Activated naive CD8-positive, alpha-beta T cell treated with anti-CD3 and anti-CD28 coated beads, Interleukin-2, amount 50 U/mL, for 24 hours (primary cell): ENCODE measurements around the gene FBXO42.
"Not testable (repeated sequence)": the region's sequence is repeated elsewhere in the genome, so short reads cannot be mapped to it uniquely, and the experiment has no call there.

ENCODE experiments used
- ATAC-seq: fragments of 150-1000 bp; cut with Tn5 transposase; one replicate; pipeline ENCODE4 v1.10.0; 2021
- DNase-seq: peaks from one replicate; pipeline ENCODE4 v3.0.0; 2021
- H3K27ac Mint-ChIP-seq: one replicate; pipeline ENCODE4 v1.8.0; 2021; ENCODE audit warnings: mild to moderate bottlenecking, mixed read lengths
- H3K27me3 Mint-ChIP-seq: one replicate; pipeline ENCODE4 v1.8.0; 2021; ENCODE audit warnings: mixed read lengths
- H3K36me3 Mint-ChIP-seq: one replicate; pipeline ENCODE4 v1.8.0; 2021; ENCODE audit warnings: low read depth, mixed read lengths
- H3K4me1 Mint-ChIP-seq: one replicate; pipeline ENCODE4 v1.8.0; 2021; ENCODE audit warnings: mixed read lengths
- H3K4me3 Mint-ChIP-seq: one replicate; pipeline ENCODE4 v1.8.0; 2021; ENCODE audit warnings: mild to moderate bottlenecking, moderate library complexity, mixed read lengths
- H3K9me3 Mint-ChIP-seq: one replicate; pipeline ENCODE4 v1.8.0; 2021; ENCODE audit warnings: mixed read lengths

FBXO42 gene

GRCh38 chr1:16352842-16353535, 709 bp upstream of the FBXO42 start:
- DNase-seq = no peak
- ATAC-seq = no peak
- Mint-ChIP-seq H3K4me1 (peaks cover 36% of the 10 kb centered on the region), H3K27me3 (no peaks in the 10 kb centered on the region), H3K4me3 (peak overlapping the region; percentile 87), H3K27ac (peak overlapping the region; percentile 90), H3K9me3 (no peaks in the 10 kb centered on the region), H3K36me3 (peaks cover 2% of the 10 kb centered on the region)

- peaks cover 2% of the 10 kb centered on the region for H3K36me3 Mint-ChIP-seq
- no peak for ATAC-seq
- H3K27ac Mint-ChIP-seq = peak overlapping the region; percentile 90
- H3K4me1 Mint-ChIP-seq = peaks cover 40% of the 10 kb centered on the region
- peak overlapping the region; percentile 87 for H3K4me3 Mint-ChIP-seq
- no peak for DNase-seq
- H3K9me3 Mint-ChIP-seq = no peaks in the 10 kb centered on the region
- H3K27me3 Mint-ChIP-seq = no peaks in the 10 kb centered on the region
Observed at GRCh38 chr1:16351456-16351993, 755 bp downstream of the FBXO42 start.

GRCh38 chr1:16349847-16350406, 2.4 kb downstream of the FBXO42 start:
- ATAC-seq (no peak), DNase-seq (no peak)
- Mint-ChIP-seq H3K4me3 (peak overlapping the region; percentile 87), H3K27ac (no peak overlapping the region), H3K27me3 (no peaks in the 10 kb centered on the region), H3K9me3 (no peaks in the 10 kb centered on the region), H3K36me3 (peaks cover 2% of the 10 kb centered on the region), H3K4me1 (peaks cover 45% of the 10 kb centered on the region)

GRCh38 chr1:16348414-16349182, 3.7 kb downstream of the FBXO42 start:
- Mint-ChIP-seq H3K4me1 (peaks cover 45% of the 10 kb centered on the region), H3K4me3 (no peak overlapping the region), H3K27me3 (no peaks in the 10 kb centered on the region), H3K36me3 (peaks cover 2% of the 10 kb centered on the region), H3K9me3 (no peaks in the 10 kb centered on the region), H3K27ac (no peak overlapping the region)
- ATAC-seq (no peak), DNase-seq (no peak)

- H3K4me3 Mint-ChIP-seq, ATAC-seq, H3K27me3 Mint-ChIP-seq, H3K27ac Mint-ChIP-seq, H3K36me3 Mint-ChIP-seq, H3K9me3 Mint-ChIP-seq, DNase-seq: not testable (repeated sequence)
- peaks cover 18% of the 10 kb centered on the region for H3K4me1 Mint-ChIP-seq
Observed at GRCh38 chr1:16343276-16343675, 9.0 kb downstream of the FBXO42 start.

GRCh38 chr1:16342331-16343062, 9.8 kb downstream of the FBXO42 start:
- Mint-ChIP-seq H3K27me3 (no peaks in the 10 kb centered on the region), H3K4me1 (peaks cover 15% of the 10 kb centered on the region), H3K27ac (no peak overlapping the region), H3K4me3 (no peak overlapping the region), H3K36me3 (peaks cover 6% of the 10 kb centered on the region), H3K9me3 (no peaks in the 10 kb centered on the region)
- DNase-seq = no peak
- ATAC-seq = no peak

- H3K4me3 Mint-ChIP-seq = no peak overlapping the region
- peaks cover 6% of the 10 kb centered on the region for H3K36me3 Mint-ChIP-seq
- H3K27ac Mint-ChIP-seq = no peak overlapping the region
- peaks cover 13% of the 10 kb centered on the region for H3K4me1 Mint-ChIP-seq
- H3K9me3 Mint-ChIP-seq = no peaks in the 10 kb centered on the region
- no peak for ATAC-seq
- H3K27me3 Mint-ChIP-seq = no peaks in the 10 kb centered on the region
- DNase-seq = no peak
Observed at GRCh38 chr1:16340673-16341072, 11.6 kb downstream of the FBXO42 start.

- no peak for ATAC-seq
- Mint-ChIP-seq H3K4me3 (no peak overlapping the region), H3K36me3 (peaks cover 6% of the 10 kb centered on the region), H3K27me3 (no peaks in the 10 kb centered on the region), H3K27ac (no peak overlapping the region), H3K9me3 (no peaks in the 10 kb centered on the region), H3K4me1 (peaks cover 21% of the 10 kb centered on the region)
- DNase-seq = no peak
Observed at GRCh38 chr1:16338961-16339360, 13.3 kb downstream of the FBXO42 start.

GRCh38 chr1:16334655-16335340, 17.5 kb downstream of the FBXO42 start:
- no peak overlapping the region for H3K4me3 Mint-ChIP-seq
- no peaks in the 10 kb centered on the region for H3K9me3 Mint-ChIP-seq

GRCh38 chr1:16326833-16327404, 25.4 kb downstream of the FBXO42 start:
- no peaks in the 10 kb centered on the region for H3K9me3 Mint-ChIP-seq
- no peak overlapping the region for H3K4me3 Mint-ChIP-seq
- ATAC-seq (no peak), DNase-seq (no peak)
- peaks cover 7% of the 10 kb centered on the region for H3K4me1 Mint-ChIP-seq
- H3K27ac Mint-ChIP-seq = no peak overlapping the region
- H3K27me3 Mint-ChIP-seq = no peaks in the 10 kb centered on the region
- H3K36me3 Mint-ChIP-seq = peaks cover 6% of the 10 kb centered on the region

More at GRCh38 chr1:16334655-16335340, 17.5 kb downstream of the FBXO42 start:
- ATAC-seq = no peak
- H3K27ac Mint-ChIP-seq = no peak overlapping the region
- H3K4me1 Mint-ChIP-seq = peaks cover 18% of the 10 kb centered on the region
- H3K36me3 Mint-ChIP-seq = peaks cover 2% of the 10 kb centered on the region
- DNase-seq = no peak
- H3K27me3 Mint-ChIP-seq = no peaks in the 10 kb centered on the region

- no peaks in the 10 kb centered on the region for H3K9me3 Mint-ChIP-seq
- ATAC-seq (no peak), DNase-seq (no peak)
- peaks cover 6% of the 10 kb centered on the region for H3K36me3 Mint-ChIP-seq
- H3K27me3 Mint-ChIP-seq = no peaks in the 10 kb centered on the region
- no peak overlapping the region for H3K27ac Mint-ChIP-seq
- peaks cover 11% of the 10 kb centered on the region for H3K4me1 Mint-ChIP-seq
- no peak overlapping the region for H3K4me3 Mint-ChIP-seq
Observed at GRCh38 chr1:16324456-16324890, 27.8 kb downstream of the FBXO42 start.

GRCh38 chr1:16321176-16321867, 31.0 kb downstream of the FBXO42 start:
- Mint-ChIP-seq H3K27me3 (no peaks in the 10 kb centered on the region), H3K4me1 (peaks cover 8% of the 10 kb centered on the region), H3K4me3 (no peak overlapping the region), H3K27ac (no peak overlapping the region), H3K9me3 (no peaks in the 10 kb centered on the region), H3K36me3 (peaks cover 2% of the 10 kb centered on the region)
- ATAC-seq = no peak
- no peak for DNase-seq

- Mint-ChIP-seq H3K9me3 (no peaks in the 10 kb centered on the region), H3K36me3 (peaks cover 6% of the 10 kb centered on the region), H3K27ac (no peak overlapping the region), H3K27me3 (no peaks in the 10 kb centered on the region), H3K4me1 (peaks cover 7% of the 10 kb centered on the region), H3K4me3 (no peak overlapping the region)
- ATAC-seq = no peak
- DNase-seq = no peak
Observed at GRCh38 chr1:16318555-16318954, 33.7 kb downstream of the FBXO42 start.
